ENCODE measurements around the gene RPUSD3.
A peak's percentile ranks its signal among the peaks of the same experiment; 100 is the strongest.
"Not testable (repeated sequence)": the region's sequence is repeated elsewhere in the genome, so short reads cannot be mapped to it uniquely, and the experiment has no call there.

RPUSD3 gene, protein sequence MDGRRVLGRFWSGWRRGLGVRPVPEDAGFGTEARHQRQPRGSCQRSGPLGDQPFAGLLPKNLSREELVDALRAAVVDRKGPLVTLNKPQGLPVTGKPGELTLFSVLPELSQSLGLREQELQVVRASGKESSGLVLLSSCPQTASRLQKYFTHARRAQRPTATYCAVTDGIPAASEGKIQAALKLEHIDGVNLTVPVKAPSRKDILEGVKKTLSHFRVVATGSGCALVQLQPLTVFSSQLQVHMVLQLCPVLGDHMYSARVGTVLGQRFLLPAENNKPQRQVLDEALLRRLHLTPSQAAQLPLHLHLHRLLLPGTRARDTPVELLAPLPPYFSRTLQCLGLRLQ

DNA sequence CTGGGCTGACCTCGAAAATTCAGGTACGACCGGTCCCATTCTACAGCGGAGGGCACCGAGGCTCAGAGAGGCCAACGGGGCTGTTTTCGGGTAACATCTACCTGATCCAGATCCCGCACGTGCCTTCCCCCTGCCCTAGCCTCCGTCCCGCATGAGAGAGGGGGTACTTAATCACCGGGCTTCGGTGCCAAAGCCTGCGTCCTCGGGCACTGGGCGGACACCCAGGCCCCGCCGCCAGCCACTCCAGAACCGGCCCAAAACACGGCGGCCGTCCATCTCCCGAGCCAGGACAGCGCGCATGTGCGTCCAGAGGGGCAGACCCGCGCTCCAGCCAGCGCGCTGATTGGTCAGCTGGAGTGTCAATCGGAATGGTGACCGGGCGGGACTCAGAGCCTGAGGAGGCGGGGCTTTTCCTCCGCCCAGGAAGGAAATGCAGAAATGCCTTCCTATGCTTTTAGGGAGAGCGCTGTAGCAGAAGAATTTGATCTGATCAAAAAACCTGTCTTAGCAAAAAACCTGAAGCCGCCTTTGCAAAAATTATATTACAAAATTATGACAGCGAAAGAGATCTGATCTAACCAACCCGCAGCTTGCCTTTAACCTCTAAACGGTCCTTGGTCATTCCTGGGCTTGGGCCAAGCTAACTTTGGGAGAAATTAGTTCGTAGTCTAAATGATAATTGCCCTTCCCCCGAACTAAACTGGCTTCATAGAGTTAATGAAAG, at the start of gene RPUSD3:
RPUSD3 (minus strand) TSS at position 294 of the 724 bp plus-strand sequence; CDS start at position 276, 18 bp downstream.
- DNase-seq: peak; percentile 98

DNA sequence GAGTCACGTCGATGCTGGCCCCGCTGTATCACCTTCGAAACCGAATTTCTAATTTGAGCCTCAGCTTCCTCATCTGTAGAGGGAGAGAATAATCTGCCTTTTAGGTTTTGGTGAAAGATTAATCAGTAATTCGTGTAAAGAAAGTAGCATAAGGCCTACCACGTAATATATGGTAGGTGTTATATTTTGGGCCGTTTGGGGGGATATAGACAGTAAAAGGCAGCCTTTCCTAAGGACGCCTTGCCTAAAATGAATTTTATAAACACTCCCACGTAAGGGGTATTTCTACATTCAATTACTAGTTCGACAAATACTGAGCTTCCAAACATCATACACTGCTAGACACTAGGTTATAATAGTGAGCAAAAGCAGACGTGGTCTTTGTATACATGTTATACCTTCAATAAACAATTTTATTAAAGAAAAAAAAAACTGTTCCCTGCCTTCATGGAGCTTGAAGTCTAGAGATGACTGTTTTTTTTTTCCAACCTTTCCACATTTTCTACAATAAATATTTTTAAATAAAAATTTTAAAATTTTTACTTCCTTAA, 47.3 kb upstream of the RPUSD3 start:
- no peak for DNase-seq

DNA sequence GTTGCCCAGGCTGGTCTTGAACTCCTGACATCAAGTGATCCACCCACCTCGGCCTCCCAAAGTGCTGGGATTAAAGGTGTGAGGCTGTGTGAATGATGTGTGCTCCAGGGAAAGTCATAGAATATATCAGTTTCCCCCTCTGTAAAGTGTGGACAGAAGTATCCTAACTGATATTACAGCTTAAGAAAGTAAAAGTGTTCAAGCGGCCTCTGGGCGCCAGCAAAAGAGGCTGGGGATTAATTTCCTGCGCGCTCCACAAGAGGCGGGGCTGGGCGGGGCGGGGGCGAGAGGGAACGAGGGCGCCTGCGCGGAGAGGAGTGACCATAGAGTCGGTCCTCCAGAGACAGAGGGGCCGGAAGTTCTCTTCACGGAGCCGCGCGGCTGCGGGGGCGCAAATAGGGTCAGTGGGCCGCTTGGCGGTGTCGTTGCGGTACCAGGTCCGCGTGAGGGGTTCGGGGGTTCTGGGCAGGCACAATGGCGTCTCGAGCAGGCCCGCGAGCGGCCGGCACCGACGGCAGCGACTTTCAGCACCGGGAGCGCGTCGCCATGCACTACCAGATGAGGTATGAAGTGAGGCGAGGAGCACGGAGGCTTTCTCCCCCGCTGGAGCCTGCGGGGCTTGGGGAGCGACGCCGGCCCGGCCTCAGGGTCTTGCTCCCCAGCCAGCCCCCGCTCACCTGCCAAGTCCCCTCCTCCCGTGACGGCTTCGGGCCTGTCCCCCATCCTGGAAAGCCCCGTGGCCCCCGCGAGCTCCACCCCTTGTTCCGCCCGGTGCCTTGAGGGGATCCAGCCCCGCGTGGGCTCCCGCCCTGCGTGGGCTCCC, 46.7 kb upstream of the RPUSD3 start, which contains the start of gene JAGN1:
JAGN1 (plus strand) TSS at position 362 of the 823 bp plus-strand sequence; CDS start at position 475, 113 bp downstream.
- peak; percentile 92 to 93 for DNase-seq

DNA sequence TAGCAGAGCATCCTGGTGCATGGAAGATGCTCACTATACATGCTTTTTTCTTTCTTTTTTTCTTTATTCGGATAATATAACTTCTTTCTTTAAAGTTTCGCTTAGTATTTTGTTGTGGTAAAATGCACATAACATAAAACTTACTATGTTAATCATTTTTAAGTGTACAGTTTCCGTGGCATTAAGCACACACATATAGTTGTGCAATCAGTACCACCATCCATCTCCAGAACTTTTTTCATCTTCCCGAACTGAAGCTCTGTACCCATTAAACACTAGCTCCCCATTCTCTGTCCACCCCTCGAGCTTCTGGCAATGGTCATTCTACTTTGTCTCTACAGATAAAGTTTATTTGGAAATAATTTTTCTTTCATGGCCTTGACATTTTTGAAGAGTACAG, 45.6 kb upstream of the RPUSD3 start:
- no peak for DNase-seq

DNA sequence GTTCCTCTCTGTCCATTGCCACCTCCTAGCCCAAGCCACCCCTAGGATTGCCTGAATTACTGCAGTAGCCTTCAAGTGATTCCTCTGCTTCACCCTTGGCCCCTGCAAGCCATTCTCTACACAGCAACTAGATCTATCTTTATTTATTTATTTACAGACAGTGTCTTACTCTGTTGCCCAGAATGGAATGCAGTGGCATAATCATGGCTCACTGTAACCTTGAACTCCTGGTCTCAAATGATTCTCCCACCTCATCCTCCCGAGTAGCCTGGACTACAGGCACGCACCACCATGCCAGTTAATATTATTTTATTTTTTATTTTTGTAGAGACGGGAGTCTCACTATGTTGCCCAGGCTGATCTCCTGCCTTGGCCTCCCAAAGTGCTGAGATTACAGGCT, 44.7 kb upstream of the RPUSD3 start:
- DNase-seq: no peak

DNA sequence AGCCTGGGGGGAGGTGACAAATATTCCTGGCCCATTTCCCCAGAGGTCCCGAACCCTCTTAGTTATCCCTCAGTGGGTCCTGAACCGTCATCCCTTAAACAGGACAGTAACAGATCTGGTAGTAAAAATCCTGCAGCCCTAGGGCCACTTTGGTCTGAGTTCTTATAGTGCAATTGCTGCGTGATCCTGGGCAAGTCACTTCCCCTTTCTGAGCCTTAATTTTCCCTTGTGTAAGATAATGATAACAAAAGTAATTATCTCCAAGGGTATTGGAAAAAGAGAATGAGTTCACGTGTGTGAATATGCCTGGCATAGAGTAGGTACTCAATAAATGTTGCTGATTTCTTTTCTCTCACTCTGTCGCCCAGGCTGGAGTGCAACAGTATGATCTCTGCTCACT, 43.7 kb upstream of the RPUSD3 start:
- DNase-seq: no peak

DNA sequence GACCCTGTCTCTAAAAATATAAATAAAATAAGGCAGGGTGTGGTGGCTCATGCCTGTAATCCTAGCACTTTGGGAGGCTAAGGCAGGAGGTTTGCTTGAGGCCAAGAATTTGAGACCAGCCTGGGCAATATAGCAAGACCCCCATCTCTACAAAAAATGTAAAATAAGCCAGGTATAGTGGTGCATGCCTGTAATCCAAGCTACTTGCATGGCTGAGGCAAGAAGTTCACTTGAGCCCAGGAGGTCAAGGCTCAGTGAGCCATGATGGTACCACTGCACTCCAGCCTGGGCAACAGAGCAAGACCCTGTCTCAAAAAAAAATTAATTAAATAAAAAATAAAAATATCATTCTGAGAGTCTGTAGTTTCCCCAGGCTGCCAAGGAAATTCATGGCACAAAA, 42.5 kb upstream of the RPUSD3 start:
- DNase-seq: no peak

DNA sequence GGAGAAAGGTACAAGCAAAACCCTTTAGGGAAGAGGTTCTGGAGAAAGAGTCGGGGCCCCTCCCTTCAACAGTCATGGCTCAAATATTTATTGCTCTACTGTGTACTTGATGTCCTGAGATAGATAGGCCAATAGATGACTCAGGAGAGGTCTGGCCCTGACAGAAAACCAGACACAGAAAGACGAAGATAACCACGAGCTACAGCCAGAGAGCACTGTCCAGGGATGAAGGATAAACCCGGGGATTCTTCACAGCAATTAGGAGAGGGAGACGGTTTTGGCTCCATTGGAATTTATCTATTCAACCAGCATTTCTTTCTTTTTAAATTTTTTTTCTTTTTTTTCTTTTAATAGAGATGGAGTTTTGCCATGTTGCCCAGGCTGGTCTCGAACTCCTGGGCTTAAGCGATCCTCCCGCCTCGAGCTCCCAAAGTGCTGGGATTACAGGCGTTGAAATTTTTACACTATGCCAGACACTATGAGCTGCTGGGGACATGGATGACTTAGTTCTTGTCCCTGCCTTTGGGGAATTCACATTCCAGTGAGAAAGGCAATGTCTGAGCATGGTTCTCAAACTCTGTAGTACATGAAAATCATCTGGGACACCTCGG, 40.9 kb upstream of the RPUSD3 start:
- DNase-seq: no peak

DNA sequence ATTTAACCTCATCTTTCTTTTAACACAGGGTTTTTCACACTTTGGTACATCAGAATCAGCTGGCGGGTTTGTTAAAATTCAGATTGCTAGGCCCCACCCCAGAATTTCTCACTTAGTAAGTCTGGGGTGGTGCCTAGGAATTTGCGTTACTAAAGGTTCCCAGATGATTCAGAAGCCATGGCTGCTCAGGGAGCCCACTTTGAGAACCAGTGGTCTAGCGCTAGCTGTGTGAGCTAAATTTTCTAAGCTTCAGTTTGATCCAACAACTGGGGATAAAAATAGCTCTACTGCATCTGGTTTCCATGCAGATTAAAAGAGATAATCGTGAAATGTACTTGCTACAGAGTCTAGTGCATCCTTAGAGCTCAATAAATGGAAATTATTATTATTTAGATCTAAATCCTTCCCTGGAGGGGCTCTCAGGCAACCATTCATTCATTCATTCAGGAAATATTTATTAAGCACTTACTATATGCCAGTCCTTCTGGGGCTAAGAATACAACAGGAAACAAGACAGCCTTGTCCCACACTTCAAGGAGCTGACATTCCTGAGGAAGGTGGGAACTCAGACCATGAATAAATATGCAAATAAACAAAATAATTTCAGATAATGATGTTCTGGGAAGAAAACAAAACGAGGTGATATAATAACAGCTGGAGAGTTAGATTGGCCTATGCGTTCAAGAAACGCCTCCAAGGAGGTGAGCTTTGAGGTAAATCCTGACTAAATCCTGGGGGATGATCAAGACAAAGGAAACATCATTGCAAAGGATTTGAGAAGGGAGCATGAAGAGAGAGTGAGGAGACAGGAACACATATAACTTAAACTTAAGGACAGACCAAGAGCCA, 40.1 kb upstream of the RPUSD3 start:
- no peak for DNase-seq

DNA sequence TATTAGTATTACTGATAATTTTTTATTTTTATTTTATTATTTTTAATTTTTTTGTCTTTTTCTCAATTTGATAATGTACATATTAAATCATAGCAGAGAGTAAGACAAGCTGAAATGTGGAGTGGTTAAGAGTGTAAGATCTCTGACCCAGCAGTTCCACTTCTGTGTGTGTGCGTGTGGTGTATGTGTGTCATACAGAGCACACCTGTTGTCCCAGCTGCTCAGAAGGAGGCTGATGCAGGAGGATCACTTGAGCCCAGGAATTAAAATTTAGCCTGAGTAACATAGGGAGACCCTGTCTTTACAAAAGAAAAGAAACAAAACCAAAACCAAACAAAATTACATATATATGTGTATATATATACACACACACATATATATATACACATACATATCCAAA, 37.6 kb upstream of the RPUSD3 start:
- no peak for DNase-seq

DNA sequence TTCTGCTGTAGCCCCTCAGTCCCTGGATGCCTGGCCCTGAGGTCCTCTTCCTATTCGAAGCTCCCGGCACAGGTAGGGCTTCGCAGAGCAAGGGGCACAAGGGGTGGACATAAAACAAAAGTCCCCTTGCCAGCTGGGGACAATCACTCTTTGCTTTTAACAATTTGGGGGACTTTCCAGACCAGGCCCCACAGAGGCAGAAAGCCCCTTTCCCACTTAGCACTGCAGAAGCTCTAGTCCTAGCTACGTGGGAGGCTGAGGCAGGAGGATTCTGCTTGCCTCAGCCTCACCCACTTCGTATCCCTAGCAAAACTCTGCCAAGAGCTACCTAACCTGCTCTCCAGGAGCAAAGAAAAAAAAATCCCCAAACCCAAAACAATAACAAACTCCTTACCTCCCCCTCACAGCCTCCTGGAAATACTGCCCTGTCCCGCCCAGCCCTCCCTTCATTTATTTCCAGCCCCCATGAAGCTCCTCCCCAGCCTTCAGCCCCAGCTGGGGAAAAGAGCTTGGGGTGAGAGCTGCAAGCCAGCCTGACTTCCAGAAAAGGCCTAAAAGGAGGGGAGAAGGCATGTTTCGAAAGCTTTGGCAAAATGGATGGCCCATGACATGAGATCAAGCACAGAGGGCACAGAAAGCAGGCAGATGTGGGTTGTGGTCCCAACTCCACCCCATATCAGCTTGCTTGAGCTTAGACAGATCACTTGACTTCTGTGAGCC, 36.2 kb upstream of the RPUSD3 start, which contains the start of gene CIDEC:
CIDEC (minus strand) TSS at position 424 of the 720 bp plus-strand sequence. CDS start 1,767 bp downstream, outside the sequence.
- no peak for DNase-seq

DNA sequence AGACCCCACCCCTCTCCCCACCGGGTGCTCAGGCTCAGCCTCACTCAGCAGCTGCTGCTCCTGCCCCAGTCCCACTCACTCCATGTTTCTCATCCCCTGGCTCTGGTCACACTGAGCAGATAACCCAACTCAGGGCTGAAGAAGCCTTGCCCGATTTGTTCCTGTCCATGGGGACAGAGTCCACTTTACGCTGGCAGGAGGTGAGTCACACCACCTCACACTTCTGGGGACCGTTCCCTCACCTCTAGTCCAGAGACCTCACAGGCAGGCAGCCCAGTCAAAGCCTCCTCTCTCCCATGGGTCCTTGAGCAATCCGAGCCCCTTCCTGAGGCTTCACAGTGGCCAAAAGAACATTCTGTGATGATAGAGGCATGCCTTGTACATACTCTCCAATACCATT, 34.9 kb upstream of the RPUSD3 start:
- no peak for DNase-seq

DNA sequence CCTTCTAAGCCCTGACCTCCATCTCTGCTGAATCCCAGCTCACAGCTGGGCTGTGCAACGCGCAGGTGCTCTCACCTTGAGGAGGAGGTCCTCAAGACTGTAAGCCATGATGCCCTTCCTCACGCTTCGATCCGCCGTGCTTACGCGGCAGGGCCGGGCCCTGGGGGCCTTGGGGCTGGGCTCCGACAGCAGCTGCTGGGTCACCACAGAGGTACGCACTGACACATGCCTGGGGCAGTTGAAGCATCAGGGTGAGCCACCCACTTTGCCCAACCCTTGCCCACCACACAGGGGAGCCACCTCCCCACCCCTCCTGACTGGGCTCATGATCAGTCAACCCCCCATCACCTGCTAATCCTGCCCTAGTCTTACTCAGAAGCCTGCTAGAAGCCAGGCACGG, 33.2 kb upstream of the RPUSD3 start:
- DNase-seq: no peak

DNA sequence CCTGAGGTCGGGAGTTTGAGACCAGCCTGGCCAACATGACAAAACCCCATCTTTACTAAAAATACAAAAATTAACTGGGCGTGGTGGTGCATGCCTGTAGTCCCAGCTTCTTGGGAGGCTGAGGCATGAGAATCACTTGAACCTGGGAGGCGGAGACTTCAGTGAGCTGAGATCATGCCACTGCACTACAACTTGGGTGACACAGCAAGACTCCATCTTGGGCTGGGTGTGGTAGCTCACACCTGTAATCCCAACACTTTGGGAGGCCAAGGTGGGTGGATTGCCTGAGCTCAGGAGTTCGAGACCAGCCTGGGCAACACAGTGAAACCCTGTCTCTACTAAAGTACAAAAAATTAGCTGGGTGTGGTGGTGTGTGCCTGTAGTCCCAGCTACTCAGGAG, 32.4 kb upstream of the RPUSD3 start:
- not testable (repeated sequence) for DNase-seq

DNA sequence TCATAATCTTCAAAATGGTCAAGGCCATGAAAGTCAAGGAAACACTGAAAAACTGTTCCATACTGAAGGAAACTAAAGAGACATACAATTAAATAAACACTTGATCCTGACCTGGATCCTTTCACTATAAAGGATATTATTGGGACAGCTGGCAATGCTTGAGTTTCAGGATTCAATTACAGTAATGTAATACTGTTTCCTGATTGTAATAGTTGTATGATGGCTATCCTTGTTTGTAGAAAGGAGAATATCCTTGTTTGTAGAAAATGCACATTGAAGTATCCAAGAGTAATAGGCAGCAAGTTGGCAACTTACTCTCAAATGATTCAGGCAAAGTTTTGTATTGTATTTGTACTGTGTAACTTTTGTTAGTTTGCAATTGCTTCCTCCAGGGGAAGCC, 31.6 kb upstream of the RPUSD3 start:
- no peak for DNase-seq

DNA sequence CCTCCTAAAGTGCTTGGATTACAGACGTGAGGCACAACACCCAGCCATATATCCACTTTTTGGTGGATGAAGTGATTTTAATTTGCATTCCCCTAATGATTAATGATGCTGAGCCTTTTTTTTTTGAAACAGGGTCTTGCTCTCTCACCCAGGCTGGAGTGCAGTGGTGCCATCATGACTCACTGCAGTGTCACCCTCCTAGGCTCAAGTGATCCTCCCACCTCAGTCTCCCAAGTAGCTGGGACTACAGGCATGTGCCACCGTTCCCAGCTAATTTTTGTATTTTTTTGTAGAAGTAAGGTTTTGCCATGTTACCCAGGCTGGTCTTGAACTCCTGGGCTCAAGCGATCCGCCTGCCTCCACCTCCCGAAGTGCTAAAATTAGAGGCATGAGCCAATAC, 28.3 kb upstream of the RPUSD3 start:
- not testable (repeated sequence) for DNase-seq

DNA sequence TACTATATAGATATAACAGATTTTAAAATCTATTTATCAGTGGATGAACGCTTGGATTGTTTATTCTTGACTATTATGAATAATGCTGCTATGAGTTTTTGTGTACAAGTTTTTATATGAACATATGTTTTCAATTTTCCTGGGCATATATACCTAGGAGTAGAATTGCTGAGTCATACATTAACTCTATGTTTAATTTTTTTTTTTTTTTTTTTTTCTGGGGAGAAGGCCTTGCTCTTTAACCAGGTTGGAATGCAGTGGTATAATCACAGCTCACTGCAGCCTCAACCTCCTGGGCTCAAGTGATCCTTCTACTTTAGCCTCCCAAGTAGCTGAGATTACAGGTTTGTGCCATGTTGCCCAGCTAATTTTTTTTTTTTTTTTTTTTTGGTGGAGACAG, 27.2 kb upstream of the RPUSD3 start:
- no peak for DNase-seq

DNA sequence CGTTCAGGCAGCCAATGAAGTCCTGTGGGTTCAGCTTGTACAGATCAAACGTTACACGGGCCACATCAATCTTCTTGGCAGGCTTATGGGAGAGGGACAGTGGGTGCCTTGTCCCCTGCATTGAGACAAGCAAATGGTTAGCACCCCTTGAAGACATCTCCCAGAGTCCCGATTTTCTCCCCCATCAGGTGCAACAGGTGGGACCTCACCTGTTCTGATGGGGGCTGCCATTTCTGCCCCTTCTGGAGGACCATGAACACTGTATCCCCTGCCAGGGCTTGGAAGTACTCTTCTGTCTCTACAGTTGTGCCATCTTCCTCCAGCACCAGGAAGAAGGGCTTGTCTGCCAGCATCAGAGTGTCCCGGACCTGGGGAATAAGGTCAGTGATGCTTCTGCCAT, 26.1 kb upstream of the RPUSD3 start:
- DNase-seq: no peak

DNA sequence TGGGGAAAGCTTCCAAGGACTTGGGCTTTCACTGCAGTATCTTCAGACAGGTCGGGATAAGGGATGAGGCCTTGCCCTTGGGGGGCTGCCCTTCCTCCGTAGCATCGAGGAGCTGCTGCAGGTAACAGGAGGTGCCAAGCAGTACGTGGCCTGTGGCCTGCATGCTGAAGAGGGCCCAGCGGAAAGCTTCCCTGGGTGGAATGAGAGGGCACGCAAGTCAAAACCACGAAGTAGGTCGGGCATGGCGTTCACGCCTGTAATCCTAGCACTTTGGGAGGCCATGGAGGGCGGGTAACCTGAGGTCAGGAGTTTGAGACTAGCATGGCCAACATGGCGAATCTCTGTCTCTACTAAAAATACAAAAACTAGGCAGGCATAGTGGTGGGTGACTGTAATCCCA, 23.3 kb upstream of the RPUSD3 start:
- no peak for DNase-seq

DNA sequence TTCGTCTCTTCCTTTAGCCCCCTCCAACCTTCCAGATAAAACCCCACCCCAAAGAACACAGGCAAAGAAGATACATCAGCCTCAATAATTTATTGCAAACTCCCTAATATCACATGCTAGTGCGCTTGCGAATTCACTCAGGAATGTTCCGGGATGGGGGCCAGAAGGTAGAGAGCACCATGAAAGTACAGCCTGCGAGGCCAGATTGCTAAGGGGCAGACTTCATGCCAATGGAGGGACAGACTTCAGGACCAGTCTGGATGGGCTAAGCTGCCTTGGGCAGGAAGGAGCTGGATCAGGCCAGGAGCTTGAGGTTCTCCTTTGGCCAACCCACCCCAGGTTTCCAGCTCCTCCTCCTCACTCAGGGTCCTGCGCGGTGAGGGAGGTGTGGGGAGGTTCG, 22.8 kb upstream of the RPUSD3 start:
- no peak for DNase-seq

DNA sequence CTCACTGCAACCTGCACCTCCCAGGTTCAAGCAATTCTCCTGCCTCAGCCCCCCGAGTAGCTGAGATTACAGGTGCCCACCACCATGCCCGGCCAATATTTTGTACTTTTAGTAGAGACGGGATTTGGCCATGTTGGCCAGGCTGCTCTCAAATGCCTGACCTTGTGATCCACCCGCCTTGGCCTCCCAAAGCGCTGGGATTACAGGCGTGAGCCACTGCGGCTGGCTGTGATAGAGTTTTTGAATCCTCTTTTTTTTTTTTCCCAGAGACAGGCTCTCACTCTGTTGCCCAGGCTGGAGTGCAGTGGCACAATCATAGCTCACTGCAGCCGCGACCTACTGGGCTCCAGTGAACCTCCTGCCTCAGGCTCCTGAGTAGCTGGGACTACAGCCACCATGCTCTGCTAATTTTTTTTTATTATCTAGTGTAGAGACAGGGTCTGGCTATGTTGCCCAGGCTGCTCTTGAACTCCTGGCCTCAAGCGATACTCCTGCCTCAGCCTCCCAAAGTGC, 21.4 kb upstream of the RPUSD3 start:
- DNase-seq: not testable (repeated sequence)
